Tibial nerve (tissue), 4 donors: ENCODE results near the gene FAAP20. TPM values are rescaled to one million over a fixed set of nuclear protein-coding genes. Genes with fewer than 3 reads are reported as not detected.

Source experiments
- DNase-seq, 2 donors: peaks; one replicate each; pipeline ENCODE4 v3.0.0-alpha.2; 2019; ENCODE audit warnings: low spot score in 2 of 2
- H3K27ac ChIP-seq, 4 donors: fragments of 200-600 bp; sonication (generic) in 3 of 4; one replicate each; pipeline ENCODE4 v1.5.1; 2017 to 2019; ENCODE audit warnings: mild to moderate bottlenecking in 1 of 4
- H3K27me3 ChIP-seq, 2 donors: fragments of 200-600 bp; sonication (generic) in 1 of 2; one replicate each; pipeline versions ENCODE4 v1.5.1 to v1.6.0; 2017 to 2019
- H3K36me3 ChIP-seq, 3 donors: fragments of 200-600 bp; sonication (generic); one replicate each; pipeline ENCODE4 v1.5.1; 2018 to 2019
- H3K4me1 ChIP-seq, 4 donors: fragments of 200-600 bp; sonication (generic) in 3 of 4; one replicate each; pipeline ENCODE4 v1.5.1; 2017 to 2019
- H3K4me3 ChIP-seq, 4 donors: fragments of 200-600 bp; sonication (generic) in 3 of 4; one replicate each; pipeline ENCODE4 v1.5.1; 2017 to 2019; ENCODE audit warnings: mild to moderate bottlenecking in 1 of 4, moderate library complexity in 1 of 4
- H3K9me3 ChIP-seq, 4 donors: fragments of 200-600 bp; sonication (generic) in 3 of 4; one replicate each; pipeline ENCODE4 v1.5.1; 2017 to 2019
- CTCF ChIP-seq, 5 experiments: fragments of 200-600 bp in 3 of 5; fragments of 450-650 bp in 2 of 5; sonication (generic) in 3 of 5; IDR thresholded peaks; one replicate each; pipeline ENCODE4 v1.5.1; 2016 to 2019; ENCODE audit warnings: antibody characterized with exemption in 5 of 5, mild to moderate bottlenecking in 3 of 5, moderate library complexity in 2 of 5
- EP300 ChIP-seq, 2 donors: sonication (generic); formaldehyde crosslinking; IDR thresholded peaks; one replicate each; pipeline ENCODE4 v1.6.1; 2017; ENCODE audit warnings: antibody characterized with exemption in 2 of 2, mild to moderate bottlenecking in 1 of 2
- POLR2A ChIP-seq, 2 donors: fragments of 450-650 bp; IDR thresholded peaks; one replicate each; pipeline ENCODE4 v1.6.1; 2017; ENCODE audit warnings: antibody characterized with exemption in 2 of 2, mild to moderate bottlenecking in 2 of 2, moderate library complexity in 2 of 2
- WGBS, 2 donors: methylation state at CpG; one replicate each; pipeline ENCODE4 v1.1.5; 2018; 5-methylcytosine and 5-hydroxymethylcytosine counted together
- total RNA-seq, 4 donors: library from RNA; depleted of rRNA; stranded (reverse); fragments of >200 nt; gene quantifications; one replicate each; pipeline ENCODE4 v1.1.0, GENCODE V29; 2016

Gene FAAP20
- total RNA-seq, 4 donors from 2014 or later, result 32.8 to 60.9 (median 47.3) TPM

- Histone ChIP-seq H3K36me3 (no peaks in the 10 kb centered on the region), H3K4me3 (no peak overlapping the region), H3K27me3 (no peaks in the 10 kb centered on the region), H3K27ac (no peak overlapping the region), H3K9me3 (no peaks in the 10 kb centered on the region), H3K4me1 (peaks cover 0 to 11% (median 0%) of the 10 kb centered on the region in 4 donors)
- 67 to 71% methylated on average over 11 of the region's 11 CpGs for WGBS, 2 donors
- no peak for DNase-seq
- TF ChIP-seq EP300 (IDR thresholded peaks at IDR 0.05) (no peak), CTCF (IDR thresholded peaks at IDR 0.05) (no peak), POLR2A (IDR thresholded peaks at IDR 0.05) (no peak)
These were observed 24.4 kb downstream of the FAAP20 start for GRCh38 chr1:2170211-2170610.

- Histone ChIP-seq H3K4me1 (peaks cover 0 to 4% (median 0%) of the 10 kb centered on the region in 4 donors), H3K9me3 (peaks cover 0 to under 1% (median 0%) of the 10 kb centered on the region in 4 donors), H3K27me3 (no peaks in the 10 kb centered on the region), H3K36me3 (no peaks in the 10 kb centered on the region), H3K4me3 (no peak overlapping the region), H3K27ac (no peak overlapping the region)
- WGBS, 2 donors, result 91 to 93% methylated on average over 42 to 43 of the region's 43 CpGs
- no peak for DNase-seq
- TF ChIP-seq EP300 (IDR thresholded peaks at IDR 0.05), result no peak
- no peak for TF ChIP-seq POLR2A (IDR thresholded peaks at IDR 0.05)
- no peak for TF ChIP-seq CTCF (IDR thresholded peaks at IDR 0.05)
These were observed 25.3 kb downstream of the FAAP20 start for GRCh38 chr1:2169200-2169836.

DNA sequence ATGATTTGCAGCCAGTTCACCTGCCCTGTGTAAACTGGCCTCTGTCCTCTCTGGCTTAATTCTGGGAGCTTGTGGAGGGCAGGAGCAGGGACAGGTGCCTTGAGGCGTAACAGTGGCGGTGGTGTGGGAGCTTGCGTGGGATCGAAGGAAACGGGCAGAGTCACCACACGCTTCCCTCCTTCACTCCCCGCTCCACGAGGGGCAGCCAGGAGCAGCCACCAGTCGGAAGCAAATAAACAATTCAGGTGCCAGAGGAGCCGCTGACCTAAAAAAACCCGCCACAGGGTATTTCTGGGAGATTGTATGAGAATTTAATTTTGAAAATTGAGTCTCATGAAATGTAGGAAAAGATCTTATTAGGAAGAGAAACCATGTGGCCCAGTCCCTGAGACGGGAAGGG is 26.0 kb downstream of the FAAP20 start:
- 90% methylated on average over 12 of the region's 12 CpGs for WGBS, 2 donors
- H3K27ac ChIP-seq, result no peak overlapping the region
- H3K9me3 ChIP-seq, result peaks cover 0 to 3% (median 0%) of the 10 kb centered on the region in 4 donors
- H3K27me3 ChIP-seq, result no peaks in the 10 kb centered on the region
- no peaks in the 10 kb centered on the region for H3K4me1 ChIP-seq
- H3K4me3 ChIP-seq, result no peak overlapping the region
- no peaks in the 10 kb centered on the region for H3K36me3 ChIP-seq
- DNase-seq, result no peak
- TF ChIP-seq CTCF (IDR thresholded peaks at IDR 0.05) (no peak), EP300 (IDR thresholded peaks at IDR 0.05) (no peak)

DNA sequence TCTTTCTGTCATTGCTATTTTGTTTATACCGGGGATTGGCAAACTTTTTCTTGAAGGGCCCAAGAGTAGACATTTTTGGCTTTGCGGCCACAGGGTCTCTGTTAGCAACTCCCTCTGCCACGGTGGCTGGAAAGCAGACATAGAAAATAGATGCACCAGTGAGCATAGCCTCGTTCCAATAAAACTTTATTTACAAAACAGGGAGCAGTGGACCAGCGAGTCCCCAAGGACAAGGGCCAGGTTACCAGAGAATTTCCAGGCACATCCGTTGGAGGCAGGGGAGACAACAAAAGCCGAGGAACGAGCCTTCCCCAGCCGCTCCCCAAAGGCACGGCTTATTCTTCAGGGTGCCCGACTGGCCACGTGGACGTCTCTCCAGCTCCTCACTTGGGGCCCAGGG is 26.5 kb downstream of the FAAP20 start:
- Histone ChIP-seq H3K4me1 (no peaks in the 10 kb centered on the region), H3K4me3 (no peak overlapping the region), H3K9me3 (peaks cover 0 to 3% (median 0%) of the 10 kb centered on the region in 4 donors), H3K27me3 (no peaks in the 10 kb centered on the region), H3K36me3 (no peaks in the 10 kb centered on the region), H3K27ac (no peak overlapping the region)
- 92 to 94% methylated on average over 13 of the region's 13 CpGs for WGBS, 2 donors
- TF ChIP-seq EP300 (IDR thresholded peaks at IDR 0.05) (no peak), POLR2A (IDR thresholded peaks at IDR 0.05) (no peak), CTCF (IDR thresholded peaks at IDR 0.05) (no peak)
- no peak for DNase-seq

DNA sequence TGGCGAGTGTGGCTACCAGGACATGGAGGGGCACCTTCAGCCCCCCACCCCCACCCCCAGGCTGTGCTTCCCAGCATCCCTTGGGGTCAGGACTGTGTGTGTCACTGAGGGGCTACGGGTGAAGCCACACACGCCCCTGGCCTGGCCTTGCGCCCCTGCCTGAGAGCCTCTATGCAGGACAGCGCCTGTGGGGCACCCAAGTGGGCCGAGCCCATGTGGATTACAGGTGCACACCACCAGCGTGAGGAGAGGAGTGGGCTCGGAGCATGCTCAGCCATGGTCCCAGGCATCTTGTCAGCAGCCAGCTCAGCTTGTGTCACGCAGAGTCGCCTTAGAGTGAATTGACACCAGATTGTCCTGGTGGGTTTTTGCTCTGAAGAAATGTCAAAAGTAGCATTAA is 27.9 kb downstream of the FAAP20 start:
- Histone ChIP-seq H3K4me3 (no peak overlapping the region), H3K27me3 (no peaks in the 10 kb centered on the region), H3K36me3 (no peaks in the 10 kb centered on the region), H3K9me3 (peaks cover 0 to 3% (median 0%) of the 10 kb centered on the region in 4 donors), H3K27ac (no peak overlapping the region), H3K4me1 (no peaks in the 10 kb centered on the region)
- WGBS, 2 donors, result 83 to 84% methylated on average over 6 to 10 of the region's 10 CpGs
- DNase-seq, result no peak
- TF ChIP-seq EP300 (IDR thresholded peaks at IDR 0.05), result no peak
- no peak for TF ChIP-seq POLR2A (IDR thresholded peaks at IDR 0.05)
- no peak for TF ChIP-seq CTCF (IDR thresholded peaks at IDR 0.05)
